Right lobe of liver (tissue), 6 donors: ENCODE measurements around the gene ATXN10. TPM values are rescaled to one million over a fixed set of nuclear protein-coding genes. Genes with fewer than 3 reads are reported as not detected.

Experiments used
- ATAC-seq, 4 donors: fragments of 200-7000 bp; cut with Tn5 transposase; one replicate each; pipeline ENCODE4 v1.9.1; 2020; ENCODE audit warnings: mild to moderate bottlenecking in 4 of 4, moderate library complexity in 4 of 4
- DNase-seq, 3 donors: peaks; one replicate each; pipeline ENCODE4 v3.0.0-alpha.2; 2020
- H3K27ac ChIP-seq, 3 donors: fragments of 200-600 bp; one replicate each; pipeline ENCODE4 v1.8.0; 2022
- H3K27me3 ChIP-seq, 2 donors: fragments of 200-600 bp; one replicate each; pipeline ENCODE4 v1.8.0; 2022
- H3K36me3 ChIP-seq, 4 donors: fragments of 200-600 bp; sonication (generic) in 1 of 4; one replicate each; pipeline versions ENCODE4 v1.5.1 to v1.8.0; 2017 to 2022; ENCODE audit warnings: control low read depth in 1 of 4
- H3K4me1 ChIP-seq, 4 donors: fragments of 200-600 bp; sonication (generic) in 1 of 4; one replicate each; pipeline versions ENCODE4 v1.5.1 to v1.8.0; 2017 to 2022; ENCODE audit warnings: control low read depth in 1 of 4
- H3K4me3 ChIP-seq, 3 donors: fragments of 200-600 bp; one replicate each; pipeline ENCODE4 v1.8.0; 2022
- H3K9me3 ChIP-seq, 4 donors: fragments of 200-600 bp; sonication (generic) in 1 of 4; one replicate each; pipeline versions ENCODE4 v1.5.1 to v1.8.0; 2017 to 2022; ENCODE audit warnings: control low read depth in 1 of 4
- CTCF ChIP-seq, 4 donors: fragments of 200-600 bp in 3 of 4; fragments of 450-650 bp in 1 of 4; IDR thresholded peaks; one replicate each; pipeline versions ENCODE4 v1.5.1 to v1.8.0; 2016 to 2022; ENCODE audit warnings: antibody characterized with exemption in 4 of 4, mild to moderate bottlenecking in 2 of 4
- POLR2A ChIP-seq: fragments of 450-650 bp; IDR thresholded peaks from one replicate; pipeline ENCODE4 v1.6.1; 2017; ENCODE audit warnings: antibody characterized with exemption, mild to moderate bottlenecking
- WGBS: methylation state at CpG from one replicate; pipeline ENCODE4 v1.1.6; 2018; ENCODE audit warnings: low coverage, low lambda C conversion rate; ENCODE audit not compliant: insufficient coverage; ENCODE audit errors: missing lambda C conversion rate; 5-methylcytosine and 5-hydroxymethylcytosine counted together
- intact Hi-C, 2 donors: fragments of 100-400 bp; cut with DNase I; formaldehyde crosslinking; loops; one replicate each; pipeline versions ENCODE4 v1.11.2 to v1.14.1; 2022
- total RNA-seq, 6 experiments: library from RNA; depleted of rRNA in 2 of 6; stranded (reverse); fragments of >200 nt in 2 of 6; fragmentation: NEBNext Ultra II Directional in 3 of 6; extraction: Animal tissue kit (Norgen Biotek cat#: 25700) in 3 of 6; gene quantifications; one replicate each; pipeline versions ENCODE4 v1.1.0 to v1.2.4, GENCODE V29; 2016 to 2023
- donor health status: DM: no; HTN: yes; CAD: no.
- donor health status: DM: no; HTN: no; CAD: no.
- donor health status: DM: no; HTN: no; CAD: no.
- donor health status: DM: no; HTN: yes; CAD: no.
- donor health status: DM: no; HTN: yes; CAD: no.

ATXN10 gene
- total RNA-seq, 6 experiments from 2014 or later = 70.0 to 118 (median 84.3) TPM

- Histone ChIP-seq H3K27ac (no peak overlapping the region), H3K4me3 (no peak overlapping the region), H3K36me3 (no peaks in the 10 kb centered on the region), H3K27me3 (no peaks in the 10 kb centered on the region), H3K4me1 (no peaks in the 10 kb centered on the region), H3K9me3 (no peaks in the 10 kb centered on the region)
- no peak for DNase-seq
- 53% methylated on average over 3 of the region's 3 CpGs for WGBS
- intact Hi-C loops = no loop called here
- ATAC-seq = no peak
- no peak for TF ChIP-seq POLR2A
- TF ChIP-seq CTCF (IDR thresholded peaks at IDR 0.05) = no peak
These were observed 33.4 kb upstream of the ATXN10 start for GRCh38 chr22:45638197-45638596.

- ATAC-seq (peak; percentile 58 to 72 (median 64)), DNase-seq (peak in 2 of 3 donors; percentile 40 to 50)
- WGBS = 50% methylated on average over 8 of the region's 21 CpGs
- no peak overlapping the region for H3K27ac ChIP-seq
- H3K9me3 ChIP-seq = no peaks in the 10 kb centered on the region
- H3K4me1 ChIP-seq = no peaks in the 10 kb centered on the region
- intact Hi-C loops = no loop called here
- TF ChIP-seq POLR2A (no peak), CTCF (IDR thresholded peaks at IDR 0.05) (no peak)
- no peaks in the 10 kb centered on the region for H3K36me3 ChIP-seq
- no peaks in the 10 kb centered on the region for H3K27me3 ChIP-seq
- H3K4me3 ChIP-seq = no peak overlapping the region
These were observed 32.5 kb upstream of the ATXN10 start for GRCh38 chr22:45638834-45639746.

- H3K9me3 ChIP-seq = no peaks in the 10 kb centered on the region
- no peak overlapping the region for H3K27ac ChIP-seq
- no peaks in the 10 kb centered on the region for H3K4me1 ChIP-seq
- ATAC-seq (no peak), DNase-seq (peak in 1 of 3 donors; percentile 28)
- 32% methylated on average over 5 of the region's 7 CpGs for WGBS
- intact Hi-C loops = loop anchor here in 1 of 2 donors (10.0 kb wide), 2 partner anchors 195 to 225 kb away; no protein-coding TSS in a partner anchor
- no peak overlapping the region for H3K4me3 ChIP-seq
- TF ChIP-seq POLR2A (no peak), CTCF (IDR thresholded peaks at IDR 0.05) (no peak)
- H3K36me3 ChIP-seq = no peaks in the 10 kb centered on the region
- H3K27me3 ChIP-seq = no peaks in the 10 kb centered on the region
These were observed 31.9 kb upstream of the ATXN10 start for GRCh38 chr22:45639747-45640102.

GRCh38 chr22:45640291-45640940 lies 31.2 kb upstream of the ATXN10 start:
- TF ChIP-seq CTCF (IDR thresholded peaks at IDR 0.05) (no peak), POLR2A (no peak)
- peak in 1 of 4 donors; percentile 17 for ATAC-seq
- Histone ChIP-seq H3K4me1 (peaks cover 0 to 1% (median 0%) of the 10 kb centered on the region in 4 donors), H3K4me3 (no peak overlapping the region), H3K9me3 (no peaks in the 10 kb centered on the region), H3K27ac (no peak overlapping the region), H3K36me3 (no peaks in the 10 kb centered on the region), H3K27me3 (no peaks in the 10 kb centered on the region)
- peak in 1 of 3 donors; percentile 26 for DNase-seq
- intact Hi-C loops = loop anchor here in 1 of 2 donors (10.0 kb wide), 2 partner anchors 194 to 224 kb away; no protein-coding TSS in a partner anchor
- WGBS = 66% methylated on average over 5 of the region's 7 CpGs
